ENCODE results near the gene GINM1. TPM values are rescaled to one million over a fixed set of nuclear protein-coding genes. Genes with fewer than 3 reads are reported as not detected.

GINM1 gene
- total and polyA plus RNA-seq, 2 of the 4 experiments (the other 2 are of a cell fraction) = 23.6 to 24.9 TPM

DNA sequence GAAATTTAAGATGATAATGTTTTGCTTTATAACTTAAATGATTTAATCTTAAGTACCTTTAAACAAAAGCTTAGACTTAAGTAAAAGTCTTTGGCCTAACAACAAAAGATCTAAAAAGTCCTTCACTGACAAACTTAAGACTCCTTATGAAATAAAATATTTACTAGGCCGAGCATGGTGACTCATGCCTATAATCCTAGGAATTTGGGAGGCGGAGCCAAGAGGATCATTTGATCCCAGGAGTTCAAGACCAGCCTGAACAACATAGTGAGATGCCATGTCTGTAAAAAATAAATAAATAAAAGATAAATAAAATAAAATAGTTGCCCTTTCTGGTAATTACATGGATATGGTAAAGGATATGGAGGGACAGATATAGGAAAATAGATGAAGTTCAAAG lies 69.9 kb downstream of the GINM1 start:
- no peak overlapping the region for H3K4me2 ChIP-seq (ENCODE audit: low read depth, low read length)
- H3K4ac ChIP-seq (ENCODE audit: low read depth, low read length) = no peak overlapping the region
- ATAC-seq (ENCODE audit: low read depth) (peak; percentile 81), DNase-seq (peak; percentile 63)
- no peak overlapping the region for H3K18ac ChIP-seq (ENCODE audit: low read depth, low read length)
- H2BK120ac ChIP-seq (ENCODE audit: low read depth, low read length) = no peak overlapping the region
- TF ChIP-seq FOS (IDR thresholded peaks at IDR 0.05; ENCODE audit: low read depth, low read length) = peak; percentile 36; the same call in 1 of the 2 replicates
- TF ChIP-seq, protein P1, sequence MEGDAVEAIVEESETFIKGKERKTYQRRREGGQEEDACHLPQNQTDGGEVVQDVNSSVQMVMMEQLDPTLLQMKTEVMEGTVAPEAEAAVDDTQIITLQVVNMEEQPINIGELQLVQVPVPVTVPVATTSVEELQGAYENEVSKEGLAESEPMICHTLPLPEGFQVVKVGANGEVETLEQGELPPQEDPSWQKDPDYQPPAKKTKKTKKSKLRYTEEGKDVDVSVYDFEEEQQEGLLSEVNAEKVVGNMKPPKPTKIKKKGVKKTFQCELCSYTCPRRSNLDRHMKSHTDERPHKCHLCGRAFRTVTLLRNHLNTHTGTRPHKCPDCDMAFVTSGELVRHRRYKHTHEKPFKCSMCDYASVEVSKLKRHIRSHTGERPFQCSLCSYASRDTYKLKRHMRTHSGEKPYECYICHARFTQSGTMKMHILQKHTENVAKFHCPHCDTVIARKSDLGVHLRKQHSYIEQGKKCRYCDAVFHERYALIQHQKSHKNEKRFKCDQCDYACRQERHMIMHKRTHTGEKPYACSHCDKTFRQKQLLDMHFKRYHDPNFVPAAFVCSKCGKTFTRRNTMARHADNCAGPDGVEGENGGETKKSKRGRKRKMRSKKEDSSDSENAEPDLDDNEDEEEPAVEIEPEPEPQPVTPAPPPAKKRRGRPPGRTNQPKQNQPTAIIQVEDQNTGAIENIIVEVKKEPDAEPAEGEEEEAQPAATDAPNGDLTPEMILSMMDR (conservative IDR thresholded peaks at IDR 0.05; ENCODE audit: low read depth, low read length) = no peak
- no peaks in the 10 kb centered on the region for H4K20me1 ChIP-seq (ENCODE audit: insufficient read depth, low read length)
- H2BK15ac ChIP-seq (ENCODE audit: low read depth, low read length) = no peak overlapping the region
- no peak overlapping the region for H4K5ac ChIP-seq (ENCODE audit: low read depth, low read length)
- H2BK20ac ChIP-seq (ENCODE audit: low read depth, low read length) = no peak overlapping the region
- H3K23ac ChIP-seq (ENCODE audit: low read depth, low read length) = no peak overlapping the region
- BruUV-seq (replicated peaks) = no TSS peak
- no CpG with 5 or more reads among the region's 2 CpGs for WGBS, 2 experiments (ENCODE audit: extremely low coverage in 2 of 2, insufficient read length in 1 of 2)
- H2BK5ac ChIP-seq (ENCODE audit: low read depth, low read length, poor library complexity, severe bottlenecking) = peak overlapping the region; percentile 45
- no peak overlapping the region for H2AK5ac ChIP-seq (ENCODE audit: low read depth, low read length)
- dilution Hi-C loops (cut with HindIII; ENCODE audit: low sequenced_read_pairs, unreplicated experiment) = no loop called here
- peaks cover 4% of the 10 kb centered on the region for H3K36me3 ChIP-seq (ENCODE audit: control insufficient read depth, insufficient read depth, low read length)
- H4K91ac ChIP-seq (ENCODE audit: insufficient read depth, low read depth, low read length) = no peak overlapping the region
- intact Hi-C loops (cut with micrococcal nuclease) = no loop called here
- in situ Hi-C loops (cut with MboI; ENCODE audit: low sequenced_read_pairs) = no loop called here
- H2AK9ac ChIP-seq (replicated peaks; ENCODE audit: low read depth, low read length, poor library complexity) = no peak overlapping the region
- no peak overlapping the region for H3K56ac ChIP-seq (ENCODE audit: extremely low read depth, insufficient read depth, low read length)
- ChIA-PET POLR2A (ENCODE audit: unreplicated experiment) (no interaction called here), CTCF (no interaction called here)
- no peak overlapping the region for H4K8ac ChIP-seq (ENCODE audit: low read depth in 2 of 2, low read length in 2 of 2)
- no peaks in the 10 kb centered on the region for H3K27me3 ChIP-seq (ENCODE audit: control insufficient read depth, insufficient read depth, low read length)
- no peaks in the 10 kb centered on the region for H3K9me3 ChIP-seq (ENCODE audit: control insufficient read depth, insufficient read depth, low read length)
- H3K4me3 ChIP-seq (ENCODE audit: insufficient read depth, low read depth, low read length) = no peak overlapping the region
- no peaks in the 10 kb centered on the region for H3K4me1 ChIP-seq (ENCODE audit: control insufficient read depth, insufficient read depth, low read length)
- no peak overlapping the region for H3K9ac ChIP-seq (ENCODE audit: low read depth, low read length)
- H3K9me1 ChIP-seq (ENCODE audit: insufficient read depth, low read length) = peaks cover 2% of the 10 kb centered on the region; the same call in 1 of the 2 replicates
- no peak overlapping the region for H3K27ac ChIP-seq (ENCODE audit: insufficient read depth, low read length)
- no peak overlapping the region for H3K14ac ChIP-seq (replicated peaks; ENCODE audit: low read depth, low read length)
- H2AFZ ChIP-seq (replicated peaks; ENCODE audit: low read length, poor library complexity) = no peak overlapping the region
- H3K79me1 ChIP-seq (ENCODE audit: low read depth in 1 of 2, low read length in 2 of 2) = peaks cover 13 to 26% of the 10 kb centered on the region in 2 experiments

Small RNA genes lying within 50 kb of the gene (microRNA-seq; reads per million reads assigned to microRNA genes)
- gene RF00019 (ENCODE audit: insufficient read depth, insufficient read length) = not detected
- not detected for gene RF00410 (ENCODE audit: insufficient read depth, insufficient read length)
- gene RNU7-3P (ENCODE audit: insufficient read depth, insufficient read length) = not detected

Small RNA genes lying within 50 kb of the gene (small RNA-seq; reads per million reads assigned to genes)
- gene RF00019 = 0 reads per million in 5 experiments
- gene RF00410 = 0 reads per million in 5 experiments
- gene RNU7-3P = 0.11 to 402 (median 1.1) reads per million in 5 experiments

Other genes starting within 250 kb of the GINM1 start
- 20.8 and 21.4 TPM in 2 replicates for gene TAB2, start 248.7 kb upstream of the GINM1 start, total RNA-seq (2012; rRNA removed)
- gene TAB2, start 248.7 kb upstream of the GINM1 start, polyA plus RNA-seq (2012; rRNA removed) = 23.9 and 25.3 TPM in 2 replicates
- gene SUMO4, start 166.1 kb upstream of the GINM1 start, total RNA-seq (2012; rRNA removed) = 1.9 and 2.2 TPM in 2 replicates
- gene SUMO4, start 166.1 kb upstream of the GINM1 start, polyA plus RNA-seq (2012; rRNA removed) = not detected in 2 replicates
- gene ZC3H12D, start 81.4 kb upstream of the GINM1 start, total RNA-seq (2012; rRNA removed) = under 0.01 TPM in 1 of 2 replicates, not detected in the other
- 0.07 and 0.12 TPM in 2 replicates for gene ZC3H12D, start 81.4 kb upstream of the GINM1 start, polyA plus RNA-seq (2012; rRNA removed)
- gene PPIL4, start 20.3 kb upstream of the GINM1 start, total RNA-seq (2012; rRNA removed) = 13.3 and 29.7 TPM in 2 replicates
- 7.7 and 10.6 TPM in 2 replicates for gene PPIL4, start 20.3 kb upstream of the GINM1 start, polyA plus RNA-seq (2012; rRNA removed)
- gene KATNA1, start 82.3 kb downstream of the GINM1 start, total RNA-seq (2012; rRNA removed) = 24.6 and 33.3 TPM in 2 replicates
- gene KATNA1, start 82.3 kb downstream of the GINM1 start, polyA plus RNA-seq (2012; rRNA removed) = 13.1 and 15.3 TPM in 2 replicates
- 18.3 and 20.1 TPM in 2 replicates for gene LATS1, start 151.7 kb downstream of the GINM1 start, total RNA-seq (2012; rRNA removed)
- gene LATS1, start 151.7 kb downstream of the GINM1 start, polyA plus RNA-seq (2012; rRNA removed) = 7.9 and 8.8 TPM in 2 replicates
- 35.0 and 40.5 TPM in 2 replicates for gene NUP43, start 180.2 kb downstream of the GINM1 start, total RNA-seq (2012; rRNA removed)
- 7.7 and 14.2 TPM in 2 replicates for gene NUP43, start 180.2 kb downstream of the GINM1 start, polyA plus RNA-seq (2012; rRNA removed)
- 109 and 159 TPM in 2 replicates for gene PCMT1, start 183.4 kb downstream of the GINM1 start, total RNA-seq (2012; rRNA removed)
- 100 and 101 TPM in 2 replicates for gene PCMT1, start 183.4 kb downstream of the GINM1 start, polyA plus RNA-seq (2012; rRNA removed)